ENCODE data around the gene JPH4.

The JPH4 gene

GRCh38 chr14:23540141-23540469 lies 38.5 kb downstream of the JPH4 start:
- Histone ChIP-seq H3K9me2 (replicated peaks; ENCODE audit: control insufficient read depth, low read length) (no peaks in the 10 kb centered on the region), H3F3A (ENCODE audit: control insufficient read depth, insufficient read depth) (no peaks in the 10 kb centered on the region), H3K27ac (ENCODE audit: low read depth, low read length) (no peak overlapping the region), H3K27me3 (ENCODE audit: control insufficient read depth, low read length) (no peaks in the 10 kb centered on the region), H4K20me1 (ENCODE audit: control insufficient read depth, insufficient read depth, low read depth, low read length) (no peaks in the 10 kb centered on the region), H3K9me3 (ENCODE audit: control insufficient read depth, insufficient read depth, low read length) (no peaks in the 10 kb centered on the region), H3K4me2 (ENCODE audit: low read length) (no peak overlapping the region), H3K4me3 (ENCODE audit: low read length) (no peak overlapping the region), H3K79me2 (ENCODE audit: control insufficient read depth, low read length) (no peaks in the 10 kb centered on the region), H3K4me1 (ENCODE audit: control insufficient read depth, low read length) (peaks cover 6% of the 10 kb centered on the region), H3K36me3 (ENCODE audit: control insufficient read depth, low read length) (no peaks in the 10 kb centered on the region)
- no peak for TF ChIP-seq CTCF (IDR thresholded peaks at IDR 0.05; ENCODE audit: low read depth, low read length, poor library complexity, severe bottlenecking)
- no peak for TF ChIP-seq EZH2phosphoT487 (IDR thresholded peaks at IDR 0.05; ENCODE audit: borderline replicate concordance, low read length)

GRCh38 chr14:23539248-23540140 lies 39.1 kb downstream of the JPH4 start:
- peaks cover 6% of the 10 kb centered on the region for H3K4me1 ChIP-seq (ENCODE audit: control insufficient read depth, low read length)
- no peaks in the 10 kb centered on the region for H3K36me3 ChIP-seq (ENCODE audit: control insufficient read depth, low read length)
- no peaks in the 10 kb centered on the region for H3K9me3 ChIP-seq (ENCODE audit: control insufficient read depth, insufficient read depth, low read length)
- no peak overlapping the region for H3K4me3 ChIP-seq (ENCODE audit: low read length)
- no peaks in the 10 kb centered on the region for H3K9me2 ChIP-seq (replicated peaks; ENCODE audit: control insufficient read depth, low read length)
- TF ChIP-seq CTCF (IDR thresholded peaks at IDR 0.05; ENCODE audit: low read depth, low read length, poor library complexity, severe bottlenecking) (peak; percentile 81), EZH2phosphoT487 (IDR thresholded peaks at IDR 0.05; ENCODE audit: borderline replicate concordance, low read length) (no peak)
- no peaks in the 10 kb centered on the region for H3K27me3 ChIP-seq (ENCODE audit: control insufficient read depth, low read length)
- no peaks in the 10 kb centered on the region for H3F3A ChIP-seq (ENCODE audit: control insufficient read depth, insufficient read depth)
- no peak overlapping the region for H3K27ac ChIP-seq (ENCODE audit: low read depth, low read length)
- H3K4me2 ChIP-seq (ENCODE audit: low read length): no peak overlapping the region
- no peaks in the 10 kb centered on the region for H3K79me2 ChIP-seq (ENCODE audit: control insufficient read depth, low read length)
- no peaks in the 10 kb centered on the region for H4K20me1 ChIP-seq (ENCODE audit: control insufficient read depth, insufficient read depth, low read depth, low read length)

GRCh38 chr14:23538785-23539184 lies 39.8 kb downstream of the JPH4 start:
- H3K79me2 ChIP-seq (ENCODE audit: control insufficient read depth, low read length): no peaks in the 10 kb centered on the region
- H3K4me1 ChIP-seq (ENCODE audit: control insufficient read depth, low read length): peaks cover 6% of the 10 kb centered on the region
- no peaks in the 10 kb centered on the region for H3K9me2 ChIP-seq (replicated peaks; ENCODE audit: control insufficient read depth, low read length)
- TF ChIP-seq CTCF (IDR thresholded peaks at IDR 0.05; ENCODE audit: low read depth, low read length, poor library complexity, severe bottlenecking) (no peak), EZH2phosphoT487 (IDR thresholded peaks at IDR 0.05; ENCODE audit: borderline replicate concordance, low read length) (no peak)
- H3K4me3 ChIP-seq (ENCODE audit: low read length): no peak overlapping the region
- H3K27ac ChIP-seq (ENCODE audit: low read depth, low read length): no peak overlapping the region
- H3K36me3 ChIP-seq (ENCODE audit: control insufficient read depth, low read length): no peaks in the 10 kb centered on the region
- no peak overlapping the region for H3K4me2 ChIP-seq (ENCODE audit: low read length)
- H3K9me3 ChIP-seq (ENCODE audit: control insufficient read depth, insufficient read depth, low read length): no peaks in the 10 kb centered on the region
- H3K27me3 ChIP-seq (ENCODE audit: control insufficient read depth, low read length): no peaks in the 10 kb centered on the region
- no peaks in the 10 kb centered on the region for H3F3A ChIP-seq (ENCODE audit: control insufficient read depth, insufficient read depth)
- H4K20me1 ChIP-seq (ENCODE audit: control insufficient read depth, insufficient read depth, low read depth, low read length): no peaks in the 10 kb centered on the region
